ENCODE measurements around the gene PLCB1. TPM values are rescaled to one million over a fixed set of nuclear protein-coding genes. Genes with fewer than 3 reads are reported as not detected.

PLCB1 gene
- total RNA-seq, 2 experiments from 2014 or later: 6.1 to 6.2 TPM

- H3K27me3 Mint-ChIP-seq: no peaks in the 10 kb centered on the region
- POLR2A ChIA-PET: no interaction called here
- H3K4me3 Mint-ChIP-seq: no peak overlapping the region
- H3K9me3 Mint-ChIP-seq: no peaks in the 10 kb centered on the region
- H3K27ac Mint-ChIP-seq: no peak overlapping the region
- ATAC-seq (ENCODE audit: low read depth) (no peak), DNase-seq (no peak)
- no peaks in the 10 kb centered on the region for H3K4me1 Mint-ChIP-seq
- no peaks in the 10 kb centered on the region for H3K36me3 Mint-ChIP-seq
Observed at GRCh38 chr20:8790442-8791074, 658.5 kb downstream of the PLCB1 start.

GRCh38 chr20:8795404-8795803 lies 663.3 kb downstream of the PLCB1 start:
- DNase-seq (no peak), ATAC-seq (ENCODE audit: low read depth) (no peak)
- H3K4me3 Mint-ChIP-seq: no peak overlapping the region
- H3K9me3 Mint-ChIP-seq: no peaks in the 10 kb centered on the region
- POLR2A ChIA-PET: no interaction called here
- no peaks in the 10 kb centered on the region for H3K27me3 Mint-ChIP-seq
- H3K36me3 Mint-ChIP-seq: no peaks in the 10 kb centered on the region
- H3K4me1 Mint-ChIP-seq: no peaks in the 10 kb centered on the region
- H3K27ac Mint-ChIP-seq: no peak overlapping the region

GRCh38 chr20:8796088-8796660 lies 664.1 kb downstream of the PLCB1 start:
- H3K9me3 Mint-ChIP-seq: no peaks in the 10 kb centered on the region
- H3K4me3 Mint-ChIP-seq: no peak overlapping the region
- POLR2A ChIA-PET: no interaction called here
- H3K27me3 Mint-ChIP-seq: no peaks in the 10 kb centered on the region
- no peaks in the 10 kb centered on the region for H3K4me1 Mint-ChIP-seq
- no peak for DNase-seq
- H3K27ac Mint-ChIP-seq: no peak overlapping the region
- no peaks in the 10 kb centered on the region for H3K36me3 Mint-ChIP-seq
- no peak for ATAC-seq (ENCODE audit: low read depth)

GRCh38 chr20:8798505-8798904 lies 666.4 kb downstream of the PLCB1 start:
- POLR2A ChIA-PET: no interaction called here
- no peaks in the 10 kb centered on the region for H3K36me3 Mint-ChIP-seq
- H3K4me1 Mint-ChIP-seq: no peaks in the 10 kb centered on the region
- H3K4me3 Mint-ChIP-seq: no peak overlapping the region
- no peaks in the 10 kb centered on the region for H3K9me3 Mint-ChIP-seq
- H3K27ac Mint-ChIP-seq: no peak overlapping the region
- DNase-seq: no peak
- no peak for ATAC-seq (ENCODE audit: low read depth)
- H3K27me3 Mint-ChIP-seq: no peaks in the 10 kb centered on the region

DNA sequence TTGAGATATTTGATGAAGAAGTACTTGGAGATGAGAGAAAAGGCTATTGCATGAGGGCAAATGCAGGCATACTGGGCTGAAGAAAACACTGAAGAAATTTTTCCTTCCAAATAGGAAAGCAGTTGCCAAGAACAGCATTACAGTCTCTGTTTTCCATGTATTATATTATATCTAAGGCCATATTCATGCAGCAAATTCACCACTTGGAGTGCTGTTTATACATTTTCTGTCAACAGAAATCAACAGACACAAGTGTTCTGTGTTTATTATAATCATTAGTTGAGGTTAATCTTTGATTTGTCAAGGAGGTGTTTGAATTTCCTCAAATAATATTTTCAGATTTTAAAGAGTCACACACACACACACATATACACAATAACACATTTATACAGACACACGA lies 668.0 kb downstream of the PLCB1 start:
- Mint-ChIP-seq H3K9me3 (no peaks in the 10 kb centered on the region), H3K4me1 (no peaks in the 10 kb centered on the region), H3K27ac (no peak overlapping the region), H3K4me3 (no peak overlapping the region), H3K27me3 (no peaks in the 10 kb centered on the region), H3K36me3 (no peaks in the 10 kb centered on the region)
- ATAC-seq (ENCODE audit: low read depth) (no peak), DNase-seq (no peak)
- POLR2A ChIA-PET: no interaction called here

GRCh38 chr20:8801686-8802085 lies 669.6 kb downstream of the PLCB1 start:
- Mint-ChIP-seq H3K27me3 (peaks cover 2% of the 10 kb centered on the region), H3K36me3 (no peaks in the 10 kb centered on the region), H3K9me3 (no peaks in the 10 kb centered on the region), H3K27ac (no peak overlapping the region), H3K4me3 (no peak overlapping the region), H3K4me1 (peaks cover 4% of the 10 kb centered on the region)
- ATAC-seq (ENCODE audit: low read depth) (no peak), DNase-seq (no peak)
- POLR2A ChIA-PET: no interaction called here

DNA sequence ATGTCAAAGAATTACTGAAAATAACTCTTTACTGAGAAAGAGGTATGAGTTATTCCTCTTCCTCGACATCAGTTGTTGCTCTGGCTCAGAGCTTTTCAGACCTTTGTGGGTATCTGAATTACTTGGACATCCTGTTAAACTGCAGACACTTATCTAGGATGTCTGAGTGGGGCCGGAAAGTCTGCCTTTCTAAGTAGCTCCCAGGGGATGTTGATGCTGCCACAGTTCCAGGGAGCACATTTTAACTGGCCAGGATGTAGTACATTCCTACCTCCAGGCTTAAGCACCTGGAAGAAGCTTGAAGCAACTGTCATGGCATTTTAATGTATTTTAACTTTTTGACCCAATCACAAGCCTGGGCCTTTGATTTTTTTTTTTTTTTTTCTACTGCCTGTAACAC lies 671.0 kb downstream of the PLCB1 start:
- POLR2A ChIA-PET: no interaction called here
- H3K36me3 Mint-ChIP-seq: no peaks in the 10 kb centered on the region
- H3K27ac Mint-ChIP-seq: no peak overlapping the region
- no peaks in the 10 kb centered on the region for H3K9me3 Mint-ChIP-seq
- ATAC-seq (ENCODE audit: low read depth): no peak
- H3K4me1 Mint-ChIP-seq: peaks cover 4% of the 10 kb centered on the region
- H3K4me3 Mint-ChIP-seq: no peak overlapping the region
- DNase-seq: no peak
- peaks cover 2% of the 10 kb centered on the region for H3K27me3 Mint-ChIP-seq

DNA sequence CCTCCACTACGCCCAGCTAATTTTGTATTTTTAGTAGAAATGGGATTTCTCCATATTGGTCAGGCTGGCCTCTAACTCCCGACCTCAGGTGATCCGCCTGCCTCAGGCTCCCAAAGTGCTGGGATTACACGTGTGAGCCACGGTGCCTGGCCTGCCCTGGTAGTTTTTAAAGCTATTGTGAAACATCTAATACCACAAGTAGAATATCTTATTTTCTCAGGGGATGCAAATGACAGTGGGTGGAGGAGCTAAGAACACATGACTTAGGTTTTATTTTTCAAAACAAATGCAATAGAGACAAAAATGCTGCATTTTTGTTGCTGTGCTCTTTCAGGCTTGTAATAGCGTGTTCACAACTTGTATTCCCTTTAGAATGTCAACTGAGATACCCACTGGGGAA lies 671.9 kb downstream of the PLCB1 start:
- H3K27me3 Mint-ChIP-seq: peaks cover 2% of the 10 kb centered on the region
- no peak overlapping the region for H3K4me3 Mint-ChIP-seq
- DNase-seq (no peak), ATAC-seq (ENCODE audit: low read depth) (no peak)
- POLR2A ChIA-PET: no interaction called here
- no peaks in the 10 kb centered on the region for H3K36me3 Mint-ChIP-seq
- no peaks in the 10 kb centered on the region for H3K9me3 Mint-ChIP-seq
- H3K27ac Mint-ChIP-seq: no peak overlapping the region
- peaks cover 4% of the 10 kb centered on the region for H3K4me1 Mint-ChIP-seq

- Mint-ChIP-seq H3K27me3 (peaks cover 2% of the 10 kb centered on the region), H3K9me3 (no peaks in the 10 kb centered on the region), H3K4me3 (no peak overlapping the region), H3K4me1 (peaks cover 4% of the 10 kb centered on the region), H3K36me3 (no peaks in the 10 kb centered on the region), H3K27ac (no peak overlapping the region)
- POLR2A ChIA-PET: no interaction called here
- ATAC-seq (ENCODE audit: low read depth): no peak
- no peak for DNase-seq
Observed at GRCh38 chr20:8805737-8806442, 673.8 kb downstream of the PLCB1 start.

DNA sequence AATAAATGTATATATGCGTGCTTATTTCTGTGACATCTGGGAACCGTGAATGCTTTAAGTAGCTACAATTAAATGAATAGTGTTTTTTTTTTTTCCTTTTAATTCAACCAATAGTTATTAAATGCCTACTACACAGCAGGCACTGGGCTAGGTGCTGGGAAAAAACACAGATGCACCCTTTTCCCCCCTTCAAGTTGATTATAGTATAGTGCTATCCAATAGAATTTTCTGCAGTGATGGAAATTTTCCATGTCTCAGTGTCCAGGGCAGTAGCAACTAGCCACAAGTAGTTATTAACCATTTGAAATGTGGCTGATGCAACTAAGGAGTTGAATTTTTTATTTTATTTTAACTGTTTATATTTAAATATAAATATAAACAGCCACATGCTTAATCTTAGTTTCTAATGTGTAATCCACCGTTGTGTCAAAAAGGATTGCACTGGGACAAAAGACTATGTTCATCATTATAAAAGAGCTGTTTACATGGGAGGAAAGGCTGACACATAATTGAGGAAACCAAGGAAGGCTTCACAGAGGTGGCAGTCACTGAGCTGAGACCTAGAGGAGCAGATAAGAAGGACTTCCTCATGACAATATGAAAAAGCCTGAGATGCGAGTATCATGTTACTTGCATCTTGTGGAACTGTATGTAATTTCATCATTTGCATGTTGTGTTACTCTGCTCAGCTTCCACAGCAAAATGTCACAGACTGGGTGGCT lies 675.6 kb downstream of the PLCB1 start:
- DNase-seq (no peak), ATAC-seq (ENCODE audit: low read depth) (no peak)
- H3K36me3 Mint-ChIP-seq: no peaks in the 10 kb centered on the region
- no peak overlapping the region for H3K4me3 Mint-ChIP-seq
- peaks cover 4% of the 10 kb centered on the region for H3K27me3 Mint-ChIP-seq
- H3K9me3 Mint-ChIP-seq: no peaks in the 10 kb centered on the region
- no peak overlapping the region for H3K27ac Mint-ChIP-seq
- POLR2A ChIA-PET: no interaction called here
- peaks cover 4% of the 10 kb centered on the region for H3K4me1 Mint-ChIP-seq

- ATAC-seq (ENCODE audit: low read depth) (no peak), DNase-seq (no peak)
- POLR2A ChIA-PET: no interaction called here
- Mint-ChIP-seq H3K36me3 (no peaks in the 10 kb centered on the region), H3K27me3 (peaks cover 4% of the 10 kb centered on the region), H3K9me3 (no peaks in the 10 kb centered on the region), H3K4me3 (no peak overlapping the region), H3K27ac (no peak overlapping the region), H3K4me1 (peaks cover 4% of the 10 kb centered on the region)
Observed at GRCh38 chr20:8808202-8808535, 676.1 kb downstream of the PLCB1 start.

GRCh38 chr20:8809107-8809953 lies 677.3 kb downstream of the PLCB1 start:
- peaks cover 4% of the 10 kb centered on the region for H3K4me1 Mint-ChIP-seq
- H3K27me3 Mint-ChIP-seq: peaks cover 4% of the 10 kb centered on the region
- DNase-seq (no peak), ATAC-seq (ENCODE audit: low read depth) (no peak)
- no peaks in the 10 kb centered on the region for H3K36me3 Mint-ChIP-seq
- POLR2A ChIA-PET: no interaction called here
- H3K4me3 Mint-ChIP-seq: no peak overlapping the region
- no peaks in the 10 kb centered on the region for H3K9me3 Mint-ChIP-seq
- no peak overlapping the region for H3K27ac Mint-ChIP-seq

- Mint-ChIP-seq H3K9me3 (no peaks in the 10 kb centered on the region), H3K4me3 (no peak overlapping the region), H3K4me1 (no peaks in the 10 kb centered on the region), H3K27me3 (peaks cover 2% of the 10 kb centered on the region), H3K27ac (no peak overlapping the region), H3K36me3 (no peaks in the 10 kb centered on the region)
- ATAC-seq (ENCODE audit: low read depth) (no peak), DNase-seq (no peak)
- POLR2A ChIA-PET: no interaction called here
Observed at GRCh38 chr20:8811801-8812594, 679.9 kb downstream of the PLCB1 start.

Data from activated naive CD8-positive, alpha-beta T cell treated with anti-CD3 and anti-CD28 coated beads, Interleukin-2, amount 10 ng/mL, durations not matched to agents 7 days and 5 days (primary cell).